ENCODE data around the gene SCGN.

DNA sequence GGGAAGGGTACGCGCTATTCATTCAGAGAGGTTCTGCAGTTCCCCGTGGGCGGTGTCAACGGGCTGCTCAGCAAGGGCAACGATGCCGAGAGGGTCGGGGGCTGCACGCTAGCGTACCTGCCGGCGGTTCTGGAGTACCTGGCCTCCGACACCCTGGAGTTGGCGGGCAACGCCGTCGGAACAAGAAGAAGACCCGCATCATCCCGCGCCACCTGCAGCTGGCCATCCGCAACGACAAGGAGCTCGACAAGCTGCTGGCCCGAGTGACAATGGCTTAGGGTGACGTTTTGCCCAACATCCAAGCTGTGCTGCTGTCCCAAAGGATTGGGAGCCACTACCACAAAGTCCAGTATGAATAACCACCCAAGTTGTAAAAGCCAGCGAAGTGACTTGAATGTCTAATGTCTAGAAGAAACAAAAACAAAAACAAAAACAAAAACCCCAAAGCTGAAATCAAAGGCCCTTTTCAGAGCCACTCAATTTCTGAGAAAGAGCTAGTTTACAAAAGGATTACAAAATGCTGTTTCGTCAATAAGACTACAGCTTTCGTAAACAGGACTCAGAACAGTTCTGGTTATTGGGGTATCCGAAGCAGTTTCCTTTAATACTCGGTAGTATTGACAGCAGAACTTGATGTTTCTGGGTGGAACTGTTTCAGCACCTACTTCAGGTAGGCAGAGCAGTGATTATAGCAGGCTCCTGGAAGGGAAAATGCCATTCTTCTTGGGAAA, 80.6 kb downstream of the SCGN start:
- TF ChIP-seq POLR2A (IDR thresholded peaks at IDR 0.05) = no peak
- TF ChIP-seq, protein P1, sequence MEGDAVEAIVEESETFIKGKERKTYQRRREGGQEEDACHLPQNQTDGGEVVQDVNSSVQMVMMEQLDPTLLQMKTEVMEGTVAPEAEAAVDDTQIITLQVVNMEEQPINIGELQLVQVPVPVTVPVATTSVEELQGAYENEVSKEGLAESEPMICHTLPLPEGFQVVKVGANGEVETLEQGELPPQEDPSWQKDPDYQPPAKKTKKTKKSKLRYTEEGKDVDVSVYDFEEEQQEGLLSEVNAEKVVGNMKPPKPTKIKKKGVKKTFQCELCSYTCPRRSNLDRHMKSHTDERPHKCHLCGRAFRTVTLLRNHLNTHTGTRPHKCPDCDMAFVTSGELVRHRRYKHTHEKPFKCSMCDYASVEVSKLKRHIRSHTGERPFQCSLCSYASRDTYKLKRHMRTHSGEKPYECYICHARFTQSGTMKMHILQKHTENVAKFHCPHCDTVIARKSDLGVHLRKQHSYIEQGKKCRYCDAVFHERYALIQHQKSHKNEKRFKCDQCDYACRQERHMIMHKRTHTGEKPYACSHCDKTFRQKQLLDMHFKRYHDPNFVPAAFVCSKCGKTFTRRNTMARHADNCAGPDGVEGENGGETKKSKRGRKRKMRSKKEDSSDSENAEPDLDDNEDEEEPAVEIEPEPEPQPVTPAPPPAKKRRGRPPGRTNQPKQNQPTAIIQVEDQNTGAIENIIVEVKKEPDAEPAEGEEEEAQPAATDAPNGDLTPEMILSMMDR (IDR thresholded peaks at IDR 0.05) = no peak
